HFF-Myc (cell line): ENCODE data around the gene FBXL5.
A peak's percentile ranks its signal among the peaks of the same experiment; 100 is the strongest.

Source experiments
- DNase-seq: peaks from one replicate; pipeline ENCODE4 v3.0.0-alpha.2; 2011; ENCODE audit warnings: low read depth; ENCODE audit errors: extremely low read depth
- H3K4me3 ChIP-seq: replicated peaks from 2 replicates; pipeline ENCODE4 v1.5.1; 2011; ENCODE audit warnings: low read depth, mild to moderate bottlenecking, control low read depth, low read length
- CTCF ChIP-seq: IDR thresholded peaks from 2 replicates; pipeline ENCODE4 v1.5.1; 2012; ENCODE audit warnings: mild to moderate bottlenecking, low read depth, low read length, control low read depth; ENCODE audit errors: missing control alignments

The FBXL5 gene

GRCh38 chr4:15655223-15656037 is at the start of gene FBXL5:
Gene FBXL5, minus strand, starts transcription at chr4:15655357. Its CDS starts 70 bp downstream, at chr4:15655287.
- no peak for TF ChIP-seq CTCF
- DNase-seq, result no peak
- H3K4me3 ChIP-seq, result peak within 1 kb of the TSS; percentile 65

- no peak for TF ChIP-seq CTCF
- no peak overlapping the region for H3K4me3 ChIP-seq
- DNase-seq, result no peak
These were observed 49.0 kb upstream of the FBXL5 start for GRCh38 chr4:15704129-15704528.

- no peak for DNase-seq
- H3K4me3 ChIP-seq, result peak overlapping the region; percentile 43
- TF ChIP-seq CTCF, result no peak
These were observed 48.3 kb upstream of the FBXL5 start for GRCh38 chr4:15703439-15703838.

- no peak for TF ChIP-seq CTCF
- DNase-seq, result no peak
- H3K4me3 ChIP-seq, result peak within 1 kb of the TSS; percentile 43
These were observed 47.8 kb upstream of the FBXL5 start, which contains the start of gene BST1 for GRCh38 chr4:15702941-15703403. Gene BST1, plus strand, starts transcription at chr4:15703065. Its CDS starts 80 bp downstream, at chr4:15703145.

- TF ChIP-seq CTCF, result no peak
- H3K4me3 ChIP-seq, result no peak overlapping the region
- DNase-seq, result no peak
These were observed 41.7 kb upstream of the FBXL5 start for GRCh38 chr4:15696866-15697265.

GRCh38 chr4:15695729-15696128 is 40.6 kb upstream of the FBXL5 start:
- TF ChIP-seq CTCF, result no peak
- peak overlapping the region; percentile 10; the same call in 1 of the 2 replicates for H3K4me3 ChIP-seq
- DNase-seq, result no peak
